GM18951 (cell line): ENCODE results near the gene CAP2.

Experiments
- POLR2A ChIP-seq: IDR thresholded peaks from 4 replicates; pipeline ENCODE4 v1.6.1; 2011; ENCODE audit warnings: mild to moderate bottlenecking; ENCODE audit not compliant: insufficient read length, insufficient read depth; ENCODE audit errors: extremely low read depth
- in situ Hi-C: fragments of 300-500 bp; cut with MboI; formaldehyde crosslinking; loops from one replicate; pipeline ENCODE4 v1.12.0; 2022; ENCODE audit warnings: low sequenced_read_pairs, mixed read lengths, inconsistent platforms; ENCODE audit not compliant: unreplicated experiment

Gene CAP2

GRCh38 chr6:17457405-17457804 is 64.0 kb downstream of the CAP2 start:
- in situ Hi-C loops: no loop called here
- TF ChIP-seq POLR2A: no peak

DNA sequence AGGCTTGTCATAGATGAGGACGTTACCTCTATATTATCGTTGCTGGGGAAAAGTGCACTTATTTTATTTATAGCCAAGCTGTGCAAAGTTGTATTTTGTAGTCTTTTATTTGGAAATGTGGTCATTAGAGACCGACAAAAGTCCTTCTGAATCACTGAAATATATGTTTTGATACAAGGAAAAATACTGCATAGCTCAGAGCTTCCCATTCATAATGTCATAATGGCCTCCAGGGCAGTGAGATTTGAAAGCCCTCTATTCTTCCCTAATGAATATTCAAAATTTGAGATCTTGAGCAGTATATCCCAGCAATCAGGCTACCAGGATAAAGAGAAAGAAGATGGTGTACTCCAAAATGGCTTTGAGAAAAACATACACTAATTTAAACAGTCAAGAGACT is 64.6 kb downstream of the CAP2 start:
- in situ Hi-C loops: no loop called here

DNA sequence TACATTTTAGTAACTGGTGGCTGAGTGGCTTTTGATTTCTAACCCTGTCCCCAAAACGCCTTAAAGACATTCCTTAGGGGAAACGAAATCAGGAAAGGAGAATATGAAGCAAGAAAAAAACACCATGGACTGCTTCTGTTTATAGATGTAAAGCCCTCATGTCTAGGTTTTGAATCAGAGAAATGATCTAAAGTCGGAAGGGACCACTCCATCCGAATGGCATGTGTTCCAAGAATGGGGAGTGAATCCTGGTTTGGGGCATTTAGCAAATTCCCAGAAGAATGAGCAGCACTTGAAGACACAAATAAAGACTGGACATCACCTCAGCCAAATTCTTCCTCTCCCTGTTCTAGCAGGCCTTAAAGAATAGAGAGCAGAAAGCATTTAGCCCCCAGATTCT is 65.6 kb downstream of the CAP2 start:
- in situ Hi-C loops: no loop called here

More for the DNA sequence above, 64.6 kb downstream of the CAP2 start:
- TF ChIP-seq POLR2A: no peak

GRCh38 chr6:17460862-17461261 is 67.5 kb downstream of the CAP2 start:
- in situ Hi-C loops: no loop called here
- no peak for TF ChIP-seq POLR2A

More for the DNA sequence above, 65.6 kb downstream of the CAP2 start:
- TF ChIP-seq POLR2A: no peak

- TF ChIP-seq POLR2A: no peak
- in situ Hi-C loops: no loop called here
Measured at GRCh38 chr6:17466147-17466546, 72.8 kb downstream of the CAP2 start.

GRCh38 chr6:17466707-17467106 is 73.3 kb downstream of the CAP2 start:
- in situ Hi-C loops: no loop called here
- TF ChIP-seq POLR2A: no peak

DNA sequence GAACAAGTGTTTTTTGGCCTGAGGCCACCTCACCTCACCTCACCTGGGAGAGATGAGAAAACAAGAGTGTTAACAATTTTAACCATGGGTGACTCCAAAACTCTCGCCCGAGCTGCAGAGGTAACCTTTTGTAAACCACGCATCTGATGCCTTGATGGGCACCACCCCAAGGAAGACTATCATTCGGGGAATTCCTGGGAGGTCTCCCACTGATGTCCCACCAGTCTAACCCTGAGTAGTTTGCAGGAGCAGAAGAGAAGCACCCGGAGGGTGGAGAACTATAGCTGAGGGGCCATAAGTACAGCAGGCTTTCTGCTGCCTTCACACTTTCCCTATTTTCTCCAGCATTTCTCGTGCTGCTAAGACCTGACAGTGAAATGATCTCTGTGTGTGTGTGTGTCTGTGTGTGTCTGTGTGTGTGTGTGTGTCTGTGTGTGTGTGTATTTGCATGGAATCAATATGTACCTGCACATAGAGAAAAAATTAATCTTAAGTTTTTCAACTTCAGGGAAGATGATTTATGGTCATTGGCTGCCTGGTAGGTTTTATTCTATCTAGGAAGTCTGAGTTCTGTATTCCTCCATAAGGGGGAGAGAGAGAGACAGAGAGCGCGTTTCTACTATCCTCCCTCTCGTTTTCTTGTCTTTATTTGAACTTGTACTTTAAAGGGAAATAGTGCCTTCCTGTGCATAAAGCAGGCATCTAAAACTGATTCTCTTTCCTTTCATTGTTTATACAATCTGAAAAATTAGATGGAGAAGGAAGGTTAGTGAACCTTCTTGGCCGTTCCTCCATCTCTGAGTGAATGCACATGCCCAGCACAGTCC is 75.8 kb downstream of the CAP2 start:
- no peak for TF ChIP-seq POLR2A
- in situ Hi-C loops: no loop called here

DNA sequence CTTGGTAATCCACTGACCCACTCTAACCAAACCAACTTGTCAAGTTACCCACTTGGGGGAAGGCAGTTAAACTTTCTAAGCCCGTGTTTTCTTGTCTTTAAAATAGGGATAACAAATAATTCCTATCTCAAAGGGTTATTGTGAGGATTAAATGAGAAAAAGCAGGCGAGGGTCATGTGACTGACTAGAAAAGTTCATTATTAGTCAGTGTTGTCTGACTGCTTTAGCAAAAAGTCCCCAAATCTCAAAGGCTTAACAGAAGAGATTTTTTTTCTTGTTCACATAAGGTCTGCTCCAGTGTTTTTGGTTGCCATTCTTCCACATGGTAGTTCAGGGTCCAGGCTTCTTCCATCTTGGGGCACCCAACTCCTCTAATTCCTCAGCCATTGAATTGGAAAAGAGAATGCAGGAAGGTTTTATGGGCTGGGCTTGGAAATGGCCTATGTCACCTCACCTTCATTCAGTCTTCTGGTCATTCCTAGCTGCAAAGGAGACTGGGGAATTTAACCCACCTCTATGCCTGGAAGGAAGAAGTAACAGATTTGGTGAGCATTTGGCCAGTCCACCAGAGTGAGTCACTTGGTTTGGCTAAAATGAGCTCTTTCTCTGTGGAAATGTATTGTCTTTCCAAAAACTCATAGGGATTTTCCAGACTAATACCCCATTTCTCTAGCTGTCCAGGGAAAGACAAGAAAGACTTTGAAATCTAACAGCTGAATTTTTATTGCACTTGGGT is 77.0 kb downstream of the CAP2 start:
- in situ Hi-C loops: no loop called here

DNA sequence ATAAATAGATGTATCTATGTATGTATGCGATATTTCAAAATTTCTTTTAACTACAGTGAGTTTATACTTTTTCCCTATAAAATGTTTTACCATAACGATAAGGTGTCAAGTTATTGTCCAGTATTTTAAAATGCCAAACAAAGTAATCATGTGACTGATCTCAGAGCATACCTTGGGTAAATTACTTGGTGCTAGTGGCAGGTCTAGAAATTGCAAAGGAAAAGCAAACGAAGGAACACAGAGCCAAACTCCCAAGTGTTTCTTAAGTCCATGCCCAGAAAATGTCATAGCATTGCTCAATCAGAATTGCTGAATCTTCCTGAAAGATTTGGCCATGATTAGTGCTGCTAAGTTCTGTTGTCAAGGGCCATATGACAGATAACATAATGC is 77.5 kb downstream of the CAP2 start:
- in situ Hi-C loops: no loop called here
- TF ChIP-seq POLR2A: no peak

More for the DNA sequence above, 77.0 kb downstream of the CAP2 start:
- no peak for TF ChIP-seq POLR2A

- no peak for TF ChIP-seq POLR2A
- in situ Hi-C loops: no loop called here
Measured at GRCh38 chr6:17472653-17473183, 79.3 kb downstream of the CAP2 start.

- in situ Hi-C loops: no loop called here
Measured at GRCh38 chr6:17473554-17473953, 80.2 kb downstream of the CAP2 start.

GRCh38 chr6:17474289-17474688 is 80.9 kb downstream of the CAP2 start:
- TF ChIP-seq POLR2A: no peak
- in situ Hi-C loops: no loop called here

More at GRCh38 chr6:17473554-17473953, 80.2 kb downstream of the CAP2 start:
- no peak for TF ChIP-seq POLR2A

- no peak for TF ChIP-seq POLR2A
- in situ Hi-C loops: no loop called here
Measured at GRCh38 chr6:17475606-17476244, 82.3 kb downstream of the CAP2 start.
